HL-60 (cell line): ENCODE results near the gene LRMDA.

Source experiments
- DNase-seq, 2 experiments: peaks; one replicate each; pipeline ENCODE4 v3.0.0-alpha.2; 2010 to 2020; ENCODE audit warnings: low read depth in 1 of 2, low spot score in 1 of 2
- H3K27ac ChIP-seq: fragments of 250-450 bp; sonication (Bioruptor Pico); replicated peaks from 2 replicates; pipeline ENCODE4 v1.5.1; 2020; ENCODE audit warnings: mild to moderate bottlenecking, moderate library complexity
- H3K27me3 ChIP-seq: fragments of 250-450 bp; sonication (Bioruptor Pico); 2 replicates; pipeline ENCODE4 v1.5.1; 2021; ENCODE audit warnings: mild to moderate bottlenecking, moderate library complexity; ENCODE audit not compliant: insufficient read depth, poor library complexity, severe bottlenecking
- H3K4me3 ChIP-seq: replicated peaks from 2 replicates; pipeline ENCODE4 v1.5.1; 2011; ENCODE audit warnings: mild to moderate bottlenecking, control low read depth, low read length; ENCODE audit not compliant: insufficient read depth
- GABPA ChIP-seq: IDR thresholded peaks from 2 replicates; pipeline ENCODE4 v1.6.1; 2012; ENCODE audit warnings: low read depth
- POLR2AphosphoS5 ChIP-seq: IDR thresholded peaks from 2 replicates; pipeline ENCODE4 v1.6.1; 2012; ENCODE audit warnings: low read depth
- SPI1 ChIP-seq: IDR thresholded peaks from 2 replicates; pipeline ENCODE4 v1.6.1; 2012; ENCODE audit warnings: low read depth, mild to moderate bottlenecking, borderline replicate concordance
- TF ChIP-seq, protein P1 (sequence below): IDR thresholded peaks from 2 replicates; pipeline ENCODE4 v1.6.1; 2012; ENCODE audit warnings: low read depth; ENCODE audit not compliant: insufficient replicate concordance
- TF ChIP-seq, protein P2 (sequence below): IDR thresholded peaks from one replicate; pipeline ENCODE4 v1.5.1; 2011; ENCODE audit warnings: low read length, control low read depth, inconsistent platforms; ENCODE audit not compliant: insufficient read depth

Gene LRMDA

DNA sequence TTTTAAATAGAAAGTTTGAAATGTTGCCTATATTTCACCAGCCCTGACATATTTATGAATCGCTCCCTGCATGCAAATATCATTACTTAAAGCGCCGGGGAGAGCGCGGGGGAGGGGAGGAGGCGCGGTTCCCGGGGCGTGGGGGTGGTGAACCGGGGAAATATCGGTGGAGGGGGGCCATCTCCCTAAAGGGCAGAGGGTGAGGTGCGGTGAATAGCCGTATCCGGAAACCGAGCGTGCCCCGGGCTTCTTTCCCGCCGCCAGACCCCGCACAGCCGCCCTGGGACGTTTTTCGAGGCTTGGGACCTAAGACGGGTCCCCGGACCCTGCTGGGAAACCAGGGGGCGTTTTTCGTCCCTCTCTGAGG is 22.9 kb upstream of the LRMDA start:
- TF ChIP-seq, protein P1, sequence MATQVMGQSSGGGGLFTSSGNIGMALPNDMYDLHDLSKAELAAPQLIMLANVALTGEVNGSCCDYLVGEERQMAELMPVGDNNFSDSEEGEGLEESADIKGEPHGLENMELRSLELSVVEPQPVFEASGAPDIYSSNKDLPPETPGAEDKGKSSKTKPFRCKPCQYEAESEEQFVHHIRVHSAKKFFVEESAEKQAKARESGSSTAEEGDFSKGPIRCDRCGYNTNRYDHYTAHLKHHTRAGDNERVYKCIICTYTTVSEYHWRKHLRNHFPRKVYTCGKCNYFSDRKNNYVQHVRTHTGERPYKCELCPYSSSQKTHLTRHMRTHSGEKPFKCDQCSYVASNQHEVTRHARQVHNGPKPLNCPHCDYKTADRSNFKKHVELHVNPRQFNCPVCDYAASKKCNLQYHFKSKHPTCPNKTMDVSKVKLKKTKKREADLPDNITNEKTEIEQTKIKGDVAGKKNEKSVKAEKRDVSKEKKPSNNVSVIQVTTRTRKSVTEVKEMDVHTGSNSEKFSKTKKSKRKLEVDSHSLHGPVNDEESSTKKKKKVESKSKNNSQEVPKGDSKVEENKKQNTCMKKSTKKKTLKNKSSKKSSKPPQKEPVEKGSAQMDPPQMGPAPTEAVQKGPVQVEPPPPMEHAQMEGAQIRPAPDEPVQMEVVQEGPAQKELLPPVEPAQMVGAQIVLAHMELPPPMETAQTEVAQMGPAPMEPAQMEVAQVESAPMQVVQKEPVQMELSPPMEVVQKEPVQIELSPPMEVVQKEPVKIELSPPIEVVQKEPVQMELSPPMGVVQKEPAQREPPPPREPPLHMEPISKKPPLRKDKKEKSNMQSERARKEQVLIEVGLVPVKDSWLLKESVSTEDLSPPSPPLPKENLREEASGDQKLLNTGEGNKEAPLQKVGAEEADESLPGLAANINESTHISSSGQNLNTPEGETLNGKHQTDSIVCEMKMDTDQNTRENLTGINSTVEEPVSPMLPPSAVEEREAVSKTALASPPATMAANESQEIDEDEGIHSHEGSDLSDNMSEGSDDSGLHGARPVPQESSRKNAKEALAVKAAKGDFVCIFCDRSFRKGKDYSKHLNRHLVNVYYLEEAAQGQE = no peak
- TF ChIP-seq GABPA (no peak), POLR2AphosphoS5 (no peak), SPI1 (no peak)
- TF ChIP-seq, protein P2, sequence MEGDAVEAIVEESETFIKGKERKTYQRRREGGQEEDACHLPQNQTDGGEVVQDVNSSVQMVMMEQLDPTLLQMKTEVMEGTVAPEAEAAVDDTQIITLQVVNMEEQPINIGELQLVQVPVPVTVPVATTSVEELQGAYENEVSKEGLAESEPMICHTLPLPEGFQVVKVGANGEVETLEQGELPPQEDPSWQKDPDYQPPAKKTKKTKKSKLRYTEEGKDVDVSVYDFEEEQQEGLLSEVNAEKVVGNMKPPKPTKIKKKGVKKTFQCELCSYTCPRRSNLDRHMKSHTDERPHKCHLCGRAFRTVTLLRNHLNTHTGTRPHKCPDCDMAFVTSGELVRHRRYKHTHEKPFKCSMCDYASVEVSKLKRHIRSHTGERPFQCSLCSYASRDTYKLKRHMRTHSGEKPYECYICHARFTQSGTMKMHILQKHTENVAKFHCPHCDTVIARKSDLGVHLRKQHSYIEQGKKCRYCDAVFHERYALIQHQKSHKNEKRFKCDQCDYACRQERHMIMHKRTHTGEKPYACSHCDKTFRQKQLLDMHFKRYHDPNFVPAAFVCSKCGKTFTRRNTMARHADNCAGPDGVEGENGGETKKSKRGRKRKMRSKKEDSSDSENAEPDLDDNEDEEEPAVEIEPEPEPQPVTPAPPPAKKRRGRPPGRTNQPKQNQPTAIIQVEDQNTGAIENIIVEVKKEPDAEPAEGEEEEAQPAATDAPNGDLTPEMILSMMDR = no peak
- Histone ChIP-seq H3K27me3 (no peaks in the 10 kb centered on the region), H3K4me3 (peak overlapping the region; percentile 92), H3K27ac (peak overlapping the region; percentile 74; the same call in 1 of the 2 replicates)
- DNase-seq = no peak

DNA sequence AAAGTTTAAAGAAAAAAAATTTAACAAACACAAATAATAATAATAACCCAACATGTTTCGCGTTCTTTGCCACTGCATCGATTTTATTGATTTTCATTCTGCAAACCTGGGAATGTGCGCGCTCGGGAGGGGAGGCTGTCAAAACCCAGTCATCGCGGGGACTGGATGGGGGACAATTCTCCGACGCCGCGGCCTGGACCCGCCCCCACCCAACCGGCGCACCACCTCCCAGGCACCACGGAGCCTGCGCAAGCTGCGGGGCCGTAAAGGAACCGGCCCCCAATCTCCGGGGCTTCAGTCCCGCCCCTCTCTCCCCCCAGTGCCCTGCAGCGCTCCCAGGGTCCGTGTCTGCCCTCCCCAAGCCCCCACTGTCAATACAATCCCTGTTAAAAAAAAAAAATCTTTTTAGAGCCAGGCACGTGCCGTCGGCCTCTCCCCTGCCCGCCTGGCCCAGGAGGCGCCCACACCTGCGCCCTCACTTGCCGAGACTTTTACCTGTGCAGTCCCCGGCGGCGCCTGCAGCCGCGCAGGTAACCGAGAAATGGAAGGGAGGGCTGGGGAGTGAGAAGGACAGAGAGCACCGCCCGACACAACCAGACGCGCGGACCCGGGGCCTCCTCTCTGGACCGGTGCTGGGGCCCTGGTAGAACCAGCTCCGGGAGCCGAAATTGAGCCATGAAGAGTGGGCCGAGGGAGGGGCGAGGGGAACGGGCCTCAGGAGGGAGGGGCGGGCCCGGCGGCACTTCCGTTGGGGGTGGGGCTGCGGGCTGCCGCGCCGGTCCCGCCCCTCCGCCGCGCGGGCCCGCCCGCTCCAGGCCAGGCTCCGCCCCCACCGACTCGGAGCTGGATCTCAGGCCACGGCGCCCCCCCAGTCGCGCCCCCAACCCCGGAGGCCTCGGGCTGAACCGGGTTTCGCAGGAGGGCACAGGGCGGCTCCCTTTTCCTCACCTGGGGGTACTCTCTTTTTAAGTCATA is 22.2 kb upstream of the LRMDA start:
- Histone ChIP-seq H3K27me3 (no peaks in the 10 kb centered on the region), H3K4me3 (peak overlapping the region; percentile 92), H3K27ac (peak overlapping the region; percentile 74)
- TF ChIP-seq, protein P1 = no peak
- TF ChIP-seq GABPA (no peak), POLR2AphosphoS5 (no peak), SPI1 (no peak)
- TF ChIP-seq, protein P2 = no peak
- DNase-seq = peak in 1 of 2 experiments; percentile 49

DNA sequence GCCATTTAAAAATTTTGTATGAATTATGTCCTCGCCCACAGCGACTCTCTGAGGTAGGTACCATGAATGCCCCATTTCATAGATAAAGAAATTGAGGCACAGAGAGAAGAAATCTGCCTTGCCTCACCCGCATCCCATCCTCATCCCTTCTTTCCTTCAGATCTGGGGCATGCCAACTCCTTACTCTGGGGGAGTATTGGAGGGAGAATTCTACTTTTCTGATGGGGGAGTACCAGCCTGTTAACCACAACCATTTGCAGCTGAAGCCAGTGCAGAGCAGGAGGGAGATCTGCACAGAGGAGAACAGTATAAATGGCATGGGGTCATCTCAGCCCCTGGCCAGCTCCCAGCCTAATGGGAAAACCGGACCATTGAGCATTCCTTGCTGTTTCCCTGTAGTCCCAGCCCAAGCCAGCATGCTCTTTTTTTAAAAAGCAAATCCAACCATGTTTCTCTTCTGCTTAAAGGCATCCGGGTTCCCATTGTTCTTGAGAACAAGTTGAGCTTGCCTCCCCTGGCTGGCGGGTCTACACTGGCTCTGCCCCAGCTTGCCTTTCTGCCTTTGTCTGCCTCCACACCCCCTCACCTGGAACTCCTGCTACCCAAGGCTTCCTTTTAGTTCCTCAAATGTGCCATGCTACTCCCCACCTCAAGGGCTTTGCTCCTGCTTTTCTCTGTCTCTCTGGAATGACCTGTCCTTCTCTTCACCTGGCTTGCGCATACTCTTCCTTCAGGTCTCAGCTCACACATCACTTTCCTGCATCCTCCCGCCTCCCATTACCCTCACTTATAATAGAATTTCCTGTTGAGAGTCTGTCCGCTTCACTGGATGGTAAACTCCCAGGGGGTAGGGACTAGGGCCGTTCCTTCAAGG is 21.1 kb upstream of the LRMDA start:
- TF ChIP-seq, protein P2 = no peak
- TF ChIP-seq, protein P1 = no peak
- TF ChIP-seq SPI1 (no peak), POLR2AphosphoS5 (no peak), GABPA (no peak)
- Histone ChIP-seq H3K4me3 (no peak overlapping the region), H3K27ac (no peak overlapping the region), H3K27me3 (no peaks in the 10 kb centered on the region)
- DNase-seq = no peak
